Keratinocyte (primary cell): ENCODE measurements around the gene SUZ12. TPM values are rescaled to one million over a fixed set of nuclear protein-coding genes. Genes with fewer than 3 reads are reported as not detected.
"Not testable (repeated sequence)": the region's sequence is repeated elsewhere in the genome, so short reads cannot be mapped to it uniquely, and the experiment has no call there.

Experiments
- DNase-seq: peaks from one replicate; pipeline ENCODE4 v3.0.0-alpha.2; 2011; ENCODE audit warnings: low read depth, missing footprints, low spot score
- FAIRE-seq: peaks from 2 replicates; lab custom pipeline; 2011; peaks lifted over from hg19 to GRCh38; lab: Jason Lieb, UNC
- H2AFZ ChIP-seq: 2 replicates; pipeline ENCODE4 v1.6.0; 2012; ENCODE audit warnings: low read length, control low read depth, inconsistent platforms; ENCODE audit not compliant: control insufficient read depth
- H3K27ac ChIP-seq: 2 replicates; pipeline ENCODE4 v1.5.1; 2011; ENCODE audit warnings: low read length; ENCODE audit not compliant: control insufficient read depth, insufficient read depth
- H3K27me3 ChIP-seq: 3 replicates; pipeline ENCODE4 v1.6.0; 2011; ENCODE audit warnings: low read length; ENCODE audit not compliant: control insufficient read depth, insufficient read depth; ENCODE audit errors: extremely low read depth
- H3K36me3 ChIP-seq, 2 experiments: 2 replicates in 1 of 2; 3 replicates in 1 of 2; pipeline ENCODE4 v1.5.1; 2011; ENCODE audit warnings: low read length in 2 of 2, mild to moderate bottlenecking in 1 of 2; ENCODE audit not compliant: control insufficient read depth in 2 of 2, insufficient read depth in 2 of 2; ENCODE audit errors: extremely low read depth in 1 of 2
- H3K4me1 ChIP-seq: 3 replicates; pipeline ENCODE4 v1.5.1; 2011; ENCODE audit warnings: low read length; ENCODE audit not compliant: control insufficient read depth, insufficient read depth; ENCODE audit errors: extremely low read depth
- H3K4me2 ChIP-seq: 3 replicates; pipeline ENCODE4 v1.6.0; 2011; ENCODE audit warnings: low read depth, low read length; ENCODE audit not compliant: control insufficient read depth, insufficient read depth; ENCODE audit errors: extremely low read depth
- H3K4me3 ChIP-seq, 3 experiments: fragments of 200-600 bp in 1 of 3; sonication (generic) in 1 of 3; 2 replicates in 2 of 3; 3 replicates in 1 of 3; pipeline ENCODE4 v1.5.1; 2011 to 2016; ENCODE audit warnings: low read length in 3 of 3, mild to moderate bottlenecking in 3 of 3, control low read depth in 2 of 3, inconsistent platforms in 1 of 3, low read depth in 1 of 3, mixed read lengths in 1 of 3, mixed run types in 1 of 3, moderate library complexity in 1 of 3; ENCODE audit not compliant: control insufficient read depth in 2 of 3, insufficient read depth in 2 of 3; ENCODE audit errors: extremely low read depth in 1 of 3
- H3K79me2 ChIP-seq: 2 replicates; pipeline ENCODE4 v1.6.0; 2012; ENCODE audit warnings: low read length; ENCODE audit not compliant: control insufficient read depth, insufficient read depth
- H3K9ac ChIP-seq: 3 replicates; pipeline ENCODE4 v1.6.0; 2011; ENCODE audit warnings: low read length; ENCODE audit not compliant: control insufficient read depth, insufficient read depth; ENCODE audit errors: extremely low read depth
- H3K9me1 ChIP-seq: 3 replicates; pipeline ENCODE4 v1.6.0; 2011; ENCODE audit warnings: low read length; ENCODE audit not compliant: control insufficient read depth, insufficient read depth; ENCODE audit errors: extremely low read depth
- H3K9me3 ChIP-seq: 2 replicates; pipeline ENCODE4 v1.5.1; 2012; ENCODE audit warnings: low read depth, low read length; ENCODE audit not compliant: control insufficient read depth
- H4K20me1 ChIP-seq: 3 replicates; pipeline ENCODE4 v1.6.0; 2011; ENCODE audit warnings: low read length; ENCODE audit not compliant: control insufficient read depth, insufficient read depth; ENCODE audit errors: extremely low read depth
- dilution Hi-C: fragments of 300-500 bp; cut with MboI; formaldehyde crosslinking; loops from one replicate; pipeline ENCODE4 v1.7.0; 2020; ENCODE audit warnings: low sequenced_read_pairs; ENCODE audit not compliant: extremely low pct_ligation_motif_present
- polyA plus RNA-seq, 5 experiments: library from polyadenylated mRNA; depleted of rRNA in 3 of 5; stranded (reverse) in 3 of 5; stranded (forward) in 1 of 5; unstranded in 1 of 5; fragments of >200 nt; gene quantifications; 1 replicate in 1 of 5; 2 replicates in 3 of 5; 3 replicates in 1 of 5; pipeline versions ENCODE4 v1.2.1 to v1.2.3, GENCODE V29; 2011 to 2012; ENCODE audit warnings: missing spikeins in 2 of 5, low read depth in 1 of 5, low replicate concordance in 1 of 5

Gene SUZ12
- polyA plus RNA-seq, 1 donor (not counting 4 experiments of a cell fraction or from before 2014, with no cell fraction given), result 20.8 TPM

DNA sequence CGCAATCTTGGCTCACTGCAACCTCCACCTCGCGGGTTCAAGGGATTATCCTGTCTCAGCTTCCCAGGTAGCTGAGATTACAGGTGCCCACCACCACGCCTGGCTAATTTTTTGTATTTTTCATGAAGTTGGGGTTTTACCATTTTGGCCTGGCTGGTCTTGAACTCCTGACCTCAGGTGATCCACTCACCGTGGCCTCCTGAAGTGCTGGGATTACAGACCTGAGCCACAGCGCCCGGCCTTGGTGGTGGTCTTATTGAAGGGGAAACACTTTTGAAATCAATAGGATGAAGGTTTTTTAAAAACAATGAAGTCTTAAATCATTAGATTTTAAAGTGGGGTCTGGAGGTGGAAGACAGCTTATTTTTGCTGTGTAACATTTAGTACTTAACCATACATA, 5.6 kb downstream of the SUZ12 start:
- H3K4me2 ChIP-seq, H3K9me3 ChIP-seq, DNase-seq, H3K36me3 ChIP-seq, H3K9ac ChIP-seq, FAIRE-seq, H4K20me1 ChIP-seq, dilution Hi-C loops, H3K4me1 ChIP-seq, H3K27me3 ChIP-seq, H2AFZ ChIP-seq, H3K9me1 ChIP-seq, H3K27ac ChIP-seq, H3K4me3 ChIP-seq: not testable (repeated sequence)
- peaks cover 46% of the 10 kb centered on the region for H3K79me2 ChIP-seq

DNA sequence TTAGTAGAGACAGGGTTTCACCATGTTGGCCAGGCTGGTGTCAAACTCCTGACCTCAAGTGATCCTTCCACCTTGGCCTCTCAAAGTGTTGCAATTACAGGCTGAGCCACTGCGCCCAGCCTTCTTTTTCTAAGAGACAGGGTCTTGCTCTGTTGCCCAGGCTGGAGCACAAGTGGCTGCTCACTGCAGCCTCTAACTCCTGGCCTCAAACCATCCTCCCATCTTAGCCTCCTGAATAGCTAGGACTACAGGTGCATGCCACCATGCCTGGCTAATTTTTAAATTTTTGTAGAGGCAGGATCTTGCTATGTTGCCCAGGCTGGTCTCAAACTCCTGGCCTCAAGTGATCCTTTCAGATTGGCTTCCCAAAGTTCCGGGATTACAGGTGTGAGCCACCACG, 15.1 kb downstream of the SUZ12 start:
- H3K27me3 ChIP-seq, H3K36me3 ChIP-seq, H2AFZ ChIP-seq, H3K9me1 ChIP-seq, dilution Hi-C loops, H3K9ac ChIP-seq, H4K20me1 ChIP-seq, DNase-seq, H3K79me2 ChIP-seq, H3K9me3 ChIP-seq, H3K4me1 ChIP-seq, H3K4me2 ChIP-seq, H3K27ac ChIP-seq, FAIRE-seq, H3K4me3 ChIP-seq: not testable (repeated sequence)

DNA sequence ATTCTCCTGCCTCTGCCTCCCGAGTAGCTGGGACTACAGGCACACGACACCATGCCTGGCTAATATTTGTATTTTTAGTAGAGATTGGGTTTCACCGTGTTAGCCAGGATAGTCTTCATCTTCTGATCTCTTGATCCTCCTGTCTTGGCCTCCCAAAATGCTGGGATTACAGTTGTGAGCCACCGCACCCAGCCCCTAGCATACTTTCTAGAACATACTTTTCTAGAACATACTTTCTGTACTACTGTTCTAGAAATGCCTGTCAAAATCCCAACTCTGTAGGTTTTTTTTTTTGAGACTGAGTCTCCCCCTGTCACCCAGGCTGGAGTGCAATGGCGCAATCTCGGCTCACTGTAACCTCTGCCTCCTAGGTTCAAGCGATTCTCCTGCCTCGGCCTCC, 27.3 kb downstream of the SUZ12 start:
- H4K20me1 ChIP-seq, H3K4me1 ChIP-seq, H3K27me3 ChIP-seq, FAIRE-seq, H2AFZ ChIP-seq, dilution Hi-C loops, H3K9ac ChIP-seq, H3K4me2 ChIP-seq, H3K4me3 ChIP-seq, DNase-seq, H3K27ac ChIP-seq, H3K9me1 ChIP-seq, H3K9me3 ChIP-seq, H3K36me3 ChIP-seq: not testable (repeated sequence)
- peaks cover 12% of the 10 kb centered on the region for H3K79me2 ChIP-seq
